Peyer's patch (tissue), 4 donors: ENCODE data around the gene CLMP.

ENCODE experiments used
- POLR2A ChIP-seq, 2 donors: fragments of 450-650 bp; IDR thresholded peaks; one replicate each; pipeline ENCODE4 v1.5.1; 2017; ENCODE audit warnings: antibody characterized with exemption in 2 of 2, mild to moderate bottlenecking in 2 of 2, moderate library complexity in 2 of 2
- TF ChIP-seq, protein P1 (sequence below), 6 experiments: fragments of 450-650 bp in 4 of 6; fragments of 200-600 bp in 2 of 6; sonication (generic) in 1 of 6; IDR thresholded peaks; one replicate each; pipeline ENCODE4 v1.5.1; 2017 to 2019; ENCODE audit warnings: antibody characterized with exemption in 6 of 6, mild to moderate bottlenecking in 3 of 6, moderate library complexity in 1 of 6

DNA sequence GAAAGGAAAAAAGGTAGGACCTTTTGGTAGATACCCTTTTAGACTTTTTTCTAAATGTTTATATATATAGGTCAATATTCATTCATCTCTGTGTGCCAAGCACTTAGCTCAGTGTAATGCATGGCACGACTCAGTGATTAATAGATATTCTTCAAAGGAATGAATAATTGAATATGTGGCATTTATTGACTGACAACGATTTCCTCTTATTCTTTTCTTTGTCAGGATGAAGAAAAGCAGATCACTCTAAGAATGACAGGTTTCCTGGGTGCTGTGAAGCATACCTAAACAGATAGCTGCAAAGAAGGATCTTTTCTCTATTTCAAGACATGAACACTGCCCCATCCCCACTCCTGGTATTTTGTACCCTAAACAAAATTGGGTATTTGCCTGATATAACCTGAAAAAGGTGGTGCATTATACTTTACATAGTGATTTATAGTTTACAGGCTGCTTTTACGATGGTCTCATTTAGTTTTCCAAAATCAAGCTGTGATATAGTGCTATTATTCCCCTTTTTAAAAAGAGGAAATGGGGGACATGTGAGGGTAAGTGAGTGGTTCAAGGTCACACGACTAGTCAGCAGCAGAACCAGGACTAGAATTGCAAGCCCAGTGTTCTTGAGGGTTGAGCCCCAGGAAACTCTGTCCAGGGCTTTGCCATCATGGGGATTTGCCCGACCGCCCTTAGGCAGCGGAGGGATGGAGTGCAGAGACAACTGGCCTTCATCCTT, 32.9 kb upstream of the CLMP start:
- no peak for TF ChIP-seq POLR2A (IDR thresholded peaks at IDR 0.05)
- TF ChIP-seq, protein P1, sequence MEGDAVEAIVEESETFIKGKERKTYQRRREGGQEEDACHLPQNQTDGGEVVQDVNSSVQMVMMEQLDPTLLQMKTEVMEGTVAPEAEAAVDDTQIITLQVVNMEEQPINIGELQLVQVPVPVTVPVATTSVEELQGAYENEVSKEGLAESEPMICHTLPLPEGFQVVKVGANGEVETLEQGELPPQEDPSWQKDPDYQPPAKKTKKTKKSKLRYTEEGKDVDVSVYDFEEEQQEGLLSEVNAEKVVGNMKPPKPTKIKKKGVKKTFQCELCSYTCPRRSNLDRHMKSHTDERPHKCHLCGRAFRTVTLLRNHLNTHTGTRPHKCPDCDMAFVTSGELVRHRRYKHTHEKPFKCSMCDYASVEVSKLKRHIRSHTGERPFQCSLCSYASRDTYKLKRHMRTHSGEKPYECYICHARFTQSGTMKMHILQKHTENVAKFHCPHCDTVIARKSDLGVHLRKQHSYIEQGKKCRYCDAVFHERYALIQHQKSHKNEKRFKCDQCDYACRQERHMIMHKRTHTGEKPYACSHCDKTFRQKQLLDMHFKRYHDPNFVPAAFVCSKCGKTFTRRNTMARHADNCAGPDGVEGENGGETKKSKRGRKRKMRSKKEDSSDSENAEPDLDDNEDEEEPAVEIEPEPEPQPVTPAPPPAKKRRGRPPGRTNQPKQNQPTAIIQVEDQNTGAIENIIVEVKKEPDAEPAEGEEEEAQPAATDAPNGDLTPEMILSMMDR (IDR thresholded peaks at IDR 0.05) = no peak
